Hematopoietic multipotent progenitor cell treated with erythropoietin and hydrocortisone succinate and interleukin-3 and kit ligand, for 4 days (in vitro differentiated cells): ENCODE measurements around the gene RTN4IP1.
"Not testable (repeated sequence)": the region's sequence is repeated elsewhere in the genome, so short reads cannot be mapped to it uniquely, and the experiment has no call there.

Experiments used
- DNase-seq: peaks from one replicate; pipeline ENCODE4 v3.0.0-alpha.2; 2015

Gene RTN4IP1

GRCh38 chr6:106627760-106628159, 1.5 kb downstream of the RTN4IP1 start:
- not testable (repeated sequence) for DNase-seq

GRCh38 chr6:106626485-106626884, 2.8 kb downstream of the RTN4IP1 start:
- DNase-seq: no peak

GRCh38 chr6:106623039-106623438, 6.3 kb downstream of the RTN4IP1 start:
- no peak for DNase-seq

- DNase-seq: no peak
Observed at GRCh38 chr6:106622412-106622811, 6.9 kb downstream of the RTN4IP1 start.

- no peak for DNase-seq
Observed at GRCh38 chr6:106620931-106621672, 8.2 kb downstream of the RTN4IP1 start.

GRCh38 chr6:106619223-106619622, 10.1 kb downstream of the RTN4IP1 start:
- no peak for DNase-seq

- no peak for DNase-seq
Observed at GRCh38 chr6:106618324-106618723, 11.0 kb downstream of the RTN4IP1 start.

- no peak for DNase-seq
Observed at GRCh38 chr6:106617857-106618256, 11.4 kb downstream of the RTN4IP1 start.

- no peak for DNase-seq
Observed at GRCh38 chr6:106617302-106617701, 12.0 kb downstream of the RTN4IP1 start.

- no peak for DNase-seq
Observed at GRCh38 chr6:106614592-106615257, 14.6 kb downstream of the RTN4IP1 start.

GRCh38 chr6:106614166-106614565, 15.1 kb downstream of the RTN4IP1 start:
- no peak for DNase-seq

GRCh38 chr6:106613590-106613989, 15.7 kb downstream of the RTN4IP1 start:
- DNase-seq: no peak

GRCh38 chr6:106612671-106613416, 16.5 kb downstream of the RTN4IP1 start:
- DNase-seq: no peak

GRCh38 chr6:106611030-106611429, 18.3 kb downstream of the RTN4IP1 start:
- no peak for DNase-seq

GRCh38 chr6:106609699-106610098, 19.6 kb downstream of the RTN4IP1 start:
- DNase-seq: peak; percentile 58

- DNase-seq: peak; percentile 87
Observed at GRCh38 chr6:106608080-106608668, 21.1 kb downstream of the RTN4IP1 start.

GRCh38 chr6:106600329-106600728, 29.0 kb downstream of the RTN4IP1 start:
- DNase-seq: no peak

- no peak for DNase-seq
Observed at GRCh38 chr6:106599440-106599839, 29.9 kb downstream of the RTN4IP1 start.

GRCh38 chr6:106591111-106591825, 38.0 kb downstream of the RTN4IP1 start:
- DNase-seq: peak; percentile 54

- DNase-seq: not testable (repeated sequence)
Observed at GRCh38 chr6:106588937-106589336, 40.4 kb downstream of the RTN4IP1 start.

- no peak for DNase-seq
Observed at GRCh38 chr6:106586815-106587415, 42.4 kb downstream of the RTN4IP1 start.

- DNase-seq: no peak
Observed at GRCh38 chr6:106581468-106581867, 47.8 kb downstream of the RTN4IP1 start.
